Measurements from ENCODE around the gene C9orf72. TPM values are rescaled to one million over a fixed set of nuclear protein-coding genes. Genes with fewer than 3 reads are reported as not detected.

The C9orf72 gene
- total RNA-seq, 2 experiments from 2014 or later: 13.7 to 16.4 TPM

DNA sequence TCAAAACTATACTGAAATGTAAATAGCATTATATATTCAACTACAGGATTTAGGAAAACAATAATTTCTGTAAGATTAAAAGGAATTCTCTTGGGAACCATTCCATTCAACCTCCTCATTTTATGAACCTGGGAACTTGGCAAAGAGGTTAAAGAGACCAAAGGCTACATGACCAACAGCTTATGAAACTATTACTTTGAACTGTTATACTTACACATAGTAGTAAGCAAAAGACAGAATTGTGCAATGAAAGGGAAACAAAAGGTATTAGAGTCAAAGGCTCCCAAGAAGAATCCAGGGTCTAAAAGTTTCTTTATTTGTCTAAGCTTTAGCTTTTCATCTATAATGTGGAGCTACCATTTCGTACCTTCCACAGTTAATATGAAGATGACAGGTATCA is 7.2 kb downstream of the C9orf72 start:
- peaks cover 14% of the 10 kb centered on the region for H3K4me1 Mint-ChIP-seq
- POLR2A ChIA-PET: no interaction called here
- H3K27me3 Mint-ChIP-seq: no peaks in the 10 kb centered on the region
- no peak overlapping the region for H3K4me3 Mint-ChIP-seq
- no peaks in the 10 kb centered on the region for H3K9me3 Mint-ChIP-seq
- ATAC-seq (ENCODE audit: low read depth) (no peak), DNase-seq (no peak)
- no peak overlapping the region for H3K27ac Mint-ChIP-seq
- peaks cover 22% of the 10 kb centered on the region for H3K36me3 Mint-ChIP-seq

DNA sequence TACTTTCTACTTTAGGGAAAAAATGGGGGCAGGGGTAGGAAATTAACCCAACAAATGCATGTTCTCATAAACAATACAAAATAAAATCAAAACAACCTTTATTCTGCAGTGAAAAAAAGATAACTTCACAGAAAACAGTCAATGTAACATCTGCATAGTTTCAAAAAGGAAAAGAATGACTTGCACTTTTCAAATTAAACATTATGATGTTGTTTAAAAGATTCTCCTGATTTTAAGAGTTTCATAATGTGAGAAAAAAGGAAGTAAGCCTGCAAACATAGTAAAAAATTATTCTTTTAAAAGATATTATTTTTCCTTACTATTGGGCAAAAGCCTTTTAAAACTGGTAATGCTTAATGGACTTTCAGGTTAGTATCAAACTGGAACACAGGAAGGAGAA is 7.6 kb downstream of the C9orf72 start:
- Mint-ChIP-seq H3K9me3 (no peaks in the 10 kb centered on the region), H3K27ac (no peak overlapping the region), H3K4me1 (peaks cover 14% of the 10 kb centered on the region), H3K36me3 (peaks cover 22% of the 10 kb centered on the region), H3K27me3 (no peaks in the 10 kb centered on the region), H3K4me3 (no peak overlapping the region)
- POLR2A ChIA-PET: no interaction called here
- ATAC-seq (ENCODE audit: low read depth) (no peak), DNase-seq (no peak)

DNA sequence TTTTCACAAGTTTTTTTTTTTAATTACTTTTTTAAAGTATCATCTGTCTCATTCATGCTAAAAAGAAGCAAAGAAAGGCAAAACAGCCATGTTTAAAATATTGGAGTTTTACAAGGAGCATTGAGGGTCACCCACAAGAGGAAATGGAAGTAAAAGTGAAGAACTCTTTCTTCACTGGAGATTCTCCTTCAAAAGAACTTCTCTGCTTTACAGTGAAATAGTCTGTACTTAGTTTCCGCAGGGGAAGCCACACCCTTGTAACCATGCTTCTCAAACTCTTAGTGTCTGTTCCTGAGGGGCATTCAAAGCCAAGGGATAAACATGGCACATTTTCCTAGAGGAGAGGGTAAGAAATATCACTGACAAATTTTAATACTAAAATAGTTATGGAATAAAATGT is 8.6 kb downstream of the C9orf72 start:
- peak overlapping the region; percentile 59 for H3K4me3 Mint-ChIP-seq
- POLR2A ChIA-PET: interaction anchor here (1.9 kb wide), 1 partner anchor 9 kb away, joined by 9 read pairs; the partner anchor contains the start of gene C9orf72

DNA sequence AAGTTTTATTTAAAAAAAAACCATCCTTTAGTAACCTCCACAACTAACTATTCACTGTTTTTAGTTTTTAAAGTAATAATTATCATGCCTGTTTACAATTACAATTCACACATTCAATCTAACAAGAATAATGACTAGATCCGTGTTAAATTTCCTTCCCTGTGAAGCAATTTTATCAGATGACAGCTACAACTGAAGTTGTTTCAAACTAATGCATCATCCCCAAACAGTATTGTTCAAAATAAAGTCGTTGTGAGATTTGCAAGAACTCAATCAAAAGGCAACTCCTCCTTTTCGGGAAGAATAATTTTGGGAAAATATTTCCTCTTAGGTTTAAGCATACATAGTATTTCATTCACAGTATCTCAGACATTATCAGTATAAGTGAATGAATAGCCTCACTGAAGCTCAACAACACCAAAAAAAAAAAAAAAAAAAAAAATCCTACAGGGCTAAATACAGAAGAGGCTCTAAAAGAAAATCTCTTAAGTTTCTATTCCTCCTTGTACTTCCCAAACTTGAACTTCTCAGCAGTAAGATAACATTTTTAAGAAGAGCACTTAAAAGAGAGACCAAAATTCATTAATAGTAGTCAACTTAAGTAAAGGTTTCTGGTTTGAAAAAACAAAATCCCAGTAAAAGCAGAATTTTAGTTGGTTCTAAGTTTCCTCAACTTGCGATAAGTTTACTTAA is 9.4 kb downstream of the C9orf72 start:
- ATAC-seq (ENCODE audit: low read depth): no peak
- POLR2A ChIA-PET: interaction anchor here (1.9 kb wide), 1 partner anchor 10 kb away, joined by 9 read pairs; the partner anchor contains the start of gene C9orf72
- no peak for DNase-seq
- H3K4me3 Mint-ChIP-seq: no peak overlapping the region
- no peak overlapping the region for H3K27ac Mint-ChIP-seq
- no peaks in the 10 kb centered on the region for H3K9me3 Mint-ChIP-seq
- H3K4me1 Mint-ChIP-seq: peaks cover 14% of the 10 kb centered on the region
- H3K36me3 Mint-ChIP-seq: peaks cover 22% of the 10 kb centered on the region
- no peaks in the 10 kb centered on the region for H3K27me3 Mint-ChIP-seq

More for the DNA sequence above, 8.6 kb downstream of the C9orf72 start:
- Mint-ChIP-seq H3K9me3 (no peaks in the 10 kb centered on the region), H3K36me3 (peaks cover 22% of the 10 kb centered on the region), H3K4me1 (peaks cover 14% of the 10 kb centered on the region), H3K27ac (peak overlapping the region; percentile 76), H3K27me3 (no peaks in the 10 kb centered on the region)
- ATAC-seq (ENCODE audit: low read depth) (peak; percentile 54), DNase-seq (no peak)

DNA sequence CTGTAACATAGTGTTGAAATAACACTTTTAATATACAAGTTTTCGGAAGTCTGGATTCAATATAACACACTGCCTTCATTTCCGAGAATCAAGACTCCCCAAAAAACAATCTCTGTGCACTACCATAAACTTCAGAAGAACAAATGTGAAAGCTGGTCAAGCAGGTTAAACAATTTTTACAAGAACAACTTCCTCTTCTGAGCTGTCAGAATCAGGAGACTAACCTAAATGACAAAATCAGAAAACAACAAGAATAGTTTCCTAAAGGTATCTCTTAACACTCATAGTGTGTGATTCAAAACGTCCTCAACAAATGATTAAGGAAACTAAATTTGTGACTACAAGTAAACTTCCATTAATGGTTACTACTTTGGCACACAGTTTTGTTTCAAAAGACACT is 11.6 kb downstream of the C9orf72 start:
- Mint-ChIP-seq H3K27me3 (no peaks in the 10 kb centered on the region), H3K4me1 (peaks cover 14% of the 10 kb centered on the region), H3K4me3 (no peak overlapping the region), H3K27ac (no peak overlapping the region), H3K36me3 (peaks cover 14% of the 10 kb centered on the region), H3K9me3 (no peaks in the 10 kb centered on the region)
- ATAC-seq (ENCODE audit: low read depth) (no peak), DNase-seq (no peak)
- POLR2A ChIA-PET: no interaction called here

DNA sequence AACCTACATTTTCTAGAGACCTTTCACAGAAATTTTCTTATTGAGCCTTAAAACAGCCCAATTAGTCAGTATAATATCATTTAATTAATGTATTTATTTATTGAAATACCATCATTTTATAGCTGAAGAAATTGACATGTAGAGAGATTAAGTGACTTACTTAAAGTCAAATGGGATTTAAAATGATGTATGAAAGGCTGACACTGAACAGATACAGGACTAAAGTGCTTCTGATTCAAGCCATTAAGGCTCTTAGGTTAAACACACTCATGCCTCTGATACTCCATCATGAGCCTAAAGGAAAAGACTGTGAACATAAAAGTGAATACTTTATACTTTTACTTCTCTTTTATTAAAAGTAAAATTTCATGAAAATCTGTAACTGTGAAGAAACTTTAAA is 12.8 kb downstream of the C9orf72 start:
- Mint-ChIP-seq H3K4me1 (peaks cover 12% of the 10 kb centered on the region), H3K27me3 (no peaks in the 10 kb centered on the region), H3K36me3 (peaks cover 12% of the 10 kb centered on the region), H3K27ac (no peak overlapping the region), H3K9me3 (no peaks in the 10 kb centered on the region), H3K4me3 (no peak overlapping the region)
- DNase-seq (no peak), ATAC-seq (ENCODE audit: low read depth) (no peak)
- POLR2A ChIA-PET: no interaction called here

DNA sequence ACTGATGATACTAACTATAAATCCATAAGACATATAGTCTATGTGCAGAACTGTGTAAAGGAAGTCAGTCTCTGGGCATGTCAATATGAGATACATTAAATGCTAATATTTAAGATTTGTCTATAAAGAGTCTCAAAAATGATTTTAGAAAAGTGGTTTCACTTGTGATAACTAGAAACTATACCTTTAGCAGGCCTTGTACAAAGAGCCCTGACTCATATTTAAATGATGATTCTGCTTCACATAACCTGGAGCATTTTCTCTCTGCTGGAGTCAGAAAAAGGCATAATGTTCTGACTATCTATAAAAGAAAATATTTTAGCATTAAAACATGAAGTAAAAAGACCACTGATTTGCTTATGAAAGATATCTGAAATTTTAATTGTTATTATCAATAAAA is 15.0 kb downstream of the C9orf72 start:
- ATAC-seq (ENCODE audit: low read depth) (no peak), DNase-seq (no peak)
- Mint-ChIP-seq H3K4me1 (no peaks in the 10 kb centered on the region), H3K36me3 (peaks cover 11% of the 10 kb centered on the region), H3K27ac (no peak overlapping the region), H3K27me3 (no peaks in the 10 kb centered on the region), H3K9me3 (no peaks in the 10 kb centered on the region), H3K4me3 (no peak overlapping the region)
- POLR2A ChIA-PET: no interaction called here

DNA sequence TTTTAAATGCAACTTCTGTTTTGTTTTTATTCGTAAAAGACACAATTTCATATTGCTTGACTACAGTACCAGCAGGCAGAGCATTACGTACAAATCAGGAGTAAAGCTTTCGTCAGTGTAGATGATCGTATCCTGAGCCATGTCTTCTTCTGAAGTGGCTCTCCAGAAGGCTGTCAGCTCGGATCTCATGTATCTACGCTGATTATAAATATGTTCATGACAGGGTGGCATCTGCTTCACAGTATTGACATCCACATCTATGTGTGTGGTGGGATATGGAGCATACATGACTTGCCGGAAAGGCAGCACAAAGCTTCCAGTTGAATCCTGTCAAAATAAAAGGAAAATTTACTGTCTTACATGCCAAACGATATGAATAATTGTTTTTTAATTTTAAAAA is 16.8 kb downstream of the C9orf72 start:
- Mint-ChIP-seq H3K27me3 (no peaks in the 10 kb centered on the region), H3K9me3 (no peaks in the 10 kb centered on the region), H3K4me3 (no peak overlapping the region), H3K4me1 (no peaks in the 10 kb centered on the region), H3K27ac (no peak overlapping the region), H3K36me3 (peaks cover 14% of the 10 kb centered on the region)
- POLR2A ChIA-PET: no interaction called here
- DNase-seq (no peak), ATAC-seq (ENCODE audit: low read depth) (no peak)

DNA sequence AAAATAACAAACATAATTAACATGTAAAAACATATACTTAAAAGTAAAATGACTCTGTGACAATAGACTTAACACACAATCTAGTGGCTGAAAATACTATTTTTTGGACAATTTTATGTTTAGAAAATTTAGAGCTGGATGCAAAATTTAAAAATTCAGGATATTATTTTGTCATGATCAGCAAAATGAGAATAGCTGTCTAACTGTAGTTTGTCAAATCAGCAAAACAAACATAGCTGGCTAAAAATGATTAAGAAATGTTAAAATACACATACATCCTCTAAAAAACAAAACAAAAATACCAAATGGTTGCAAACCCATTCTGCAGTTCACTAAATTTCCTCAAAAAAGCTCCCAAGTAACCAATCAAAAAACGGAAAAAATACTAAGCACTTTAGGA is 18.6 kb downstream of the C9orf72 start:
- no peaks in the 10 kb centered on the region for H3K9me3 Mint-ChIP-seq
- DNase-seq (no peak), ATAC-seq (ENCODE audit: low read depth) (no peak)
- no peaks in the 10 kb centered on the region for H3K27me3 Mint-ChIP-seq
- H3K4me1 Mint-ChIP-seq: no peaks in the 10 kb centered on the region
- peaks cover 14% of the 10 kb centered on the region for H3K36me3 Mint-ChIP-seq
- no peak overlapping the region for H3K4me3 Mint-ChIP-seq
- H3K27ac Mint-ChIP-seq: no peak overlapping the region
- POLR2A ChIA-PET: no interaction called here

DNA sequence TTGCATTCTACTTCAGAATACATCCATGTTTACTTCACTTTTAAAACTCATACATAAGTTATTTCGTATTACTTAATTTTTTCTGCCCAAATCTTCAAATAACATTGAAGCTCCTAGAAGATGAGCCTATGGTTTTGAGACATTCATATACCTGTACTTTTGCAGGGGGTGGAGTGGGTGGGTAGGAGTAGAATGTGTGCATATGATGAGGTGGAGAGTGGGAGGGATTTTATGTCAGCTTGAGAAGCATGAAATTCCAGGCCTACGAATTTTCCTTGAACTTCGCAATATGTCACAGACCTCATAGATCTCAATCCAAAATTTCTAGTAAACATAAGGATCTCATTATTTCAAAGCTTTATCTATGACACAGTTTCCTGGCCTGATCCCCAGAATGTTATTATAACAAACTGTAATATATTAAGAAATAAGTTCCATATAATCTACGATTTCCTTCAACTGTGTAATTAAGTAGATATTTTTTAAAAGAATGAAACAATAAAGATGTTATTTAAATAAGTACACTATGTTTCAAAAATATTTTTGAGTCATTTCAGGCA is 24.0 kb downstream of the C9orf72 start:
- Mint-ChIP-seq H3K4me1 (no peaks in the 10 kb centered on the region), H3K4me3 (no peak overlapping the region), H3K27ac (no peak overlapping the region), H3K36me3 (peaks cover 15% of the 10 kb centered on the region), H3K9me3 (no peaks in the 10 kb centered on the region), H3K27me3 (no peaks in the 10 kb centered on the region)
- ATAC-seq (ENCODE audit: low read depth) (no peak), DNase-seq (no peak)
- POLR2A ChIA-PET: no interaction called here

DNA sequence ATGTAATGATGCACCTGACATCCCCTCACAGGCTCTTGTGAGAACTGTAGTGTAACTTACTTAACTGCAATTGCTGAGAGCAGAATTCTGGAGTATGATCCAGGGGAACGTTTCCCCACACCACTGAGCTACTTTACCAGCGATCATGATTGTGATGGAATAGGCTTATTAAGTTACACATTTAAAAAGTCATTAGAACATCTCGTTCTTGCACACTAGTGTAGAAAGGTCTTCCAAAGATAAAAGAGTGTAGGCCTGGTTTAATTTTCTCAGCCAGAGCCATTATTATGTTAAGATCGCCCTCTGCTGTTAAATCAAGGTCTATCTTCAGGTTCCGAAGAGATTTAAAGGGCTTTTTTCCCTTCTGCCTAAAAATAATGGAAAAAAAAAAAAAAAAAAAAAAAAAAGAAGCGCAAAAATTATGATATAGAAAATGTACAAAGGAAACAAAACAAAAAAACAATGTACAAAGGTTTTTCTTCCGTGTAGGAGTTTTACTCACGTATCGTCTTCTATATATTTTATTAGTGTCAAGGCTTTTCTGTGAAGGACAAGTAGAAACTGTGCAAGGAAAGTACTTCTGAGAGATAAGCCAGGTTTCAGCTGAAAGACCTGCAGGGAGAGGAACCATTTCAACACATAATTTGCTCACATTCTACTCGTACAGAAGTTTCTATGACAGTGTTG is 25.1 kb downstream of the C9orf72 start:
- POLR2A ChIA-PET: interaction anchor here (0.7 kb wide), 1 partner anchor 24 kb away, joined by 3 read pairs; no protein-coding TSS in a partner anchor
- no peaks in the 10 kb centered on the region for H3K4me1 Mint-ChIP-seq
- no peak overlapping the region for H3K27ac Mint-ChIP-seq
- no peak overlapping the region for H3K4me3 Mint-ChIP-seq
- no peaks in the 10 kb centered on the region for H3K9me3 Mint-ChIP-seq
- no peak for DNase-seq
- ATAC-seq (ENCODE audit: low read depth): no peak
- no peaks in the 10 kb centered on the region for H3K27me3 Mint-ChIP-seq
- peaks cover 10% of the 10 kb centered on the region for H3K36me3 Mint-ChIP-seq

DNA sequence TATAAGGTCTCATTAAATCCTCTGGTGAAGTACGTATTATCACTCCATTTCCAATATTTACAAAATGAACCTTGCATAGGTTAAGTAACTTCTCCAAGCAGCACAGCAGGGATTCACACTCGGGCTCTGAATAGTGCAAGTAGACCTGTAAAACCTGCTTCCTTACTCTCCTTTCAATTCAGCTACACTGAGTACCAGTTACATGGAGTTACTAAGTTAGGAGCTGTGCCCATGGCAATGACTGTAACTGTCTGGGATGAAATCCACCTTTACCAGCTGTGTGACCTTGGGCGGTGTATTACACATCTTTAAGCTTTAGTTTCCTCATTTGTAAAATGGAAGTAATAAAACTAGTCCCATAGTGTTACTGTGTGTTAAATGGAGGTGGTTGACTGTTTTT is 27.8 kb downstream of the C9orf72 start:
- Mint-ChIP-seq H3K27me3 (no peaks in the 10 kb centered on the region), H3K4me3 (no peak overlapping the region), H3K36me3 (peaks cover 8% of the 10 kb centered on the region), H3K9me3 (no peaks in the 10 kb centered on the region), H3K27ac (no peak overlapping the region), H3K4me1 (no peaks in the 10 kb centered on the region)
- no peak for DNase-seq
- POLR2A ChIA-PET: no interaction called here
- ATAC-seq (ENCODE audit: low read depth): no peak

DNA sequence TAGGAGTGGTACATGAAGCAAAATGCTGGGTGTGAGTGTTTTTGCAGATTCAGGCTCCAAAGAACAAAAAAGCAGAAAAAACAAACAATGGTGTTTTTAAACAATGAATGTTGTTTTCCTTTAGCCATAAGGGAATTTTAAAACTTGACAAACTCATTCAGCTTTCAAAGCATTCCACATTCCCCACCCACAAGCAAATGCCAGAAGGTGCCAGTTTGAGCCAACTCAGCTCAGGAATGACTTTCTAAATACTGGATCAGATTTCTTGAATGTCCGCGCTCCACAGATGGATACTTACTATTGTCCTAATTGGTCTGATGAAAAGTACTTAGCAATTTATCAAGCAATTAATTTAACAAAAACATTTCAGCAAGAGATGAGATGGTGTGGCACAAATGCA is 30.8 kb downstream of the C9orf72 start:
- POLR2A ChIA-PET: no interaction called here
- DNase-seq (no peak), ATAC-seq (ENCODE audit: low read depth) (no peak)
- Mint-ChIP-seq H3K27me3 (no peaks in the 10 kb centered on the region), H3K36me3 (peaks cover 10% of the 10 kb centered on the region), H3K4me3 (no peak overlapping the region), H3K4me1 (no peaks in the 10 kb centered on the region), H3K9me3 (no peaks in the 10 kb centered on the region), H3K27ac (no peak overlapping the region)

DNA sequence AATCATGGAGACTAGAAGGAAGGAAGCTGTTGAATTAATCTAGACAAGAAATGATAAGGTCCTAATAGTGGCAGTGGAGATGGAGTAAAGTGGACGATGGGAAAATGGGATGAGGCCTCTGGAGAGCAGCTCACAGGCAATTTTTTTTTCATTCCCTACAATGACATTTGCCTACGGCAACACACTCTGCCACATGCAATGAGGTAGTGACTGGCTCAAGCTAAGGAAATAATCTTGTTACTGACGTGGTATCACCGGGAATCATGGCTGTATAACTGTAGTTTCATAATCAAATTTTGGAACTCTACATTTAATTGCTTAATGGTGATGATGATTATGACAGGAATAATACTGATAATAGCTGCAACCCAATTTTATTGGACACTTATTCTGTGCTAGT is 31.5 kb downstream of the C9orf72 start:
- H3K36me3 Mint-ChIP-seq: peaks cover 10% of the 10 kb centered on the region
- no peaks in the 10 kb centered on the region for H3K4me1 Mint-ChIP-seq
- ATAC-seq (ENCODE audit: low read depth) (no peak), DNase-seq (no peak)
- H3K27ac Mint-ChIP-seq: no peak overlapping the region
- H3K4me3 Mint-ChIP-seq: no peak overlapping the region
- POLR2A ChIA-PET: no interaction called here
- H3K9me3 Mint-ChIP-seq: no peaks in the 10 kb centered on the region
- no peaks in the 10 kb centered on the region for H3K27me3 Mint-ChIP-seq
